ENCODE results near the gene DDX10.
"Not testable (repeated sequence)": the region's sequence is repeated elsewhere in the genome, so short reads cannot be mapped to it uniquely, and the experiment has no call there.

Gene DDX10

GRCh38 chr11:108664730-108665525, at the start of gene DDX10:
Gene DDX10, plus strand, starts transcription at chr11:108665069. Its CDS starts 85 bp downstream, at chr11:108665154.
- peak; percentile 89 for DNase-seq

GRCh38 chr11:108616549-108616948, 48.3 kb upstream of the DDX10 start:
- no peak for DNase-seq

DNA sequence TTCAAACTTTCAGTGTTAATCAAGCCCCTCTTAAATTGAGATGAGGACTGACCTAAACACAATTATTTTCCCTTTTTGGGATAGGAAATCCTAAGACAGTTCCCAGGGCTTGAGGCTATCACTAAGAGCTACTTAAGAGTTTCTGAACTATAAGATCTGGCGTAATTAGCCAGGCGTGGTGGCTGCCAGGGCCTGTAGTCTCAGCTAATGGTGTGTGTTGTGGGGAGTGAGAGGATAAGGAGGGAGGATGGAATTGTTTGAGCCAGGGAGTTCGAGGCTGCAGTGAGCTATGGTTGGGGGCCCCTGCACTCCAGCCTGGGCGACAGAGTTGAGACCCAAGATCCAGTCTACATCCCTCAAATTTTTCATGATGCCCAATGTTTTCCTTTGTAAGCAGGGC, 47.8 kb upstream of the DDX10 start:
- no peak for DNase-seq

DNA sequence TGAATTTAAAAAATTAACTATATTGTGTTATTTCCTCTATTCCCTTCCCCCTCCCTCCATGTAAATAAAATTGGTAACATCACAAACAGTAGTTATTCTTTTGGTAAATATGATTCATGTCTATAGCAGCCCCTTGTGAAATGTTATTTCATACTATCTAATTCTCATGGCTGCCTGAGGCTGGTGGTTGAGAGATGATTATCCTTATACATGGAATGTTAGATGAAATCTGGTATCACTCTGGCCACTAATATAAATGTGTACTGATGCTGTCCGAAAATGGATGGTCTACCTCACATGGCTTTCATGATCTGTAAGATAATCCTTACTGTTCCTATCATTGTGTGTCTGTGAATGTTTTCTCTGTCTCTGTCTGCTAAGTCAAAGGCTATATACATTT, 46.3 kb upstream of the DDX10 start:
- DNase-seq: no peak

DNA sequence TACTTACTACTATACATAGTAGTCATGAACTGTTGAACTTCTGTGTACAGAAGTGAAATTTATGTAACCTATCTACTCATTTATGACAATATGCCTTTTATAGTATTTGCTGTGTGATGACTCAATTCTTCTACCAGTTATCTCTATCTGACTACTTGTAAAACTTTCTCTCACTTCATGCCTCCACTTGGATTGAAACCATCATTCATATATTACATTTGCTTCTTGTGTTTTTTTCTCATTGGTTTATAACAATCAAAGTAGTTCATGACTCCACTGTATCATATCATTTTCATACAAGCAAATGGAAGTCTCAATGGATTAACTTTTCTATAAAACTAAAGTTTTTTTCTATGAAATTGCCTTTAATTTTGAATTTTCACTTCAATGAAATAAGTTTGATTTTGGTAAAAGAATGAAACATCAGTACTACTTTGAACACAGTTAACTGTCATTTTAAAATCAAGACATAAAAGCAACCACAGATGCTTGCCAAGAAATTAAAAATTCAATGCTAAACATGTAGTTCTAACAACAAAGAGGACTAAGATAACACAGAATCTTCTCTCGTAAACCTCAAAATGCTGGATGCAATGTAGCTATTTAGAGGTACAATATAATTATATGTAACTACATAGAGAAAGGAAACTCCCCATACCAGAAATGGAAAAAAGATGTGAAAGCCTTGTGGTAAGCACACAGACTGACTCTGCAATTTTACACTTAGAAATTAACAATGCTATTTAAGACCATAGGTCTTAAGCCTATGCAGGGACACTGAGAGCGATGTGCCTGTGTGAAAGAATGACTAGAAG, 43.7 kb upstream of the DDX10 start:
- DNase-seq: no peak

DNA sequence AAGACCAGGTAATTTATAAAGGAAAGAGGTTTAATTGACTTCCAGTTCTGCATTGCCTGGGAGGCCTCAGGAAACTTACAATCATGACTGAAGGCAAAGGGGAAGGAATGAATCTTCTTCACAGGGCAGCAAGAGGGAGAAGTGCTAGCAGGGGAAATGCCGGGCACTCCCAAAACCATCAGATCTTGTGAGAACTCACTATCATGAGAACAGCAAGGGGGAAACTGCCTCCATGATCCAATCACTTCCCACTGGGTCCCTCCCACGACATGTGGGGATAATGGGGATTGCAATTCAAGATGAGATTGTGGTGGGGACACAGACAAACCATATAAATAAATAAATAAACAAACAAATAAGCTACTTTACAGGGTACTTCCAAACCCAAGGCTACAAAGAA, 42.5 kb upstream of the DDX10 start:
- no peak for DNase-seq

DNA sequence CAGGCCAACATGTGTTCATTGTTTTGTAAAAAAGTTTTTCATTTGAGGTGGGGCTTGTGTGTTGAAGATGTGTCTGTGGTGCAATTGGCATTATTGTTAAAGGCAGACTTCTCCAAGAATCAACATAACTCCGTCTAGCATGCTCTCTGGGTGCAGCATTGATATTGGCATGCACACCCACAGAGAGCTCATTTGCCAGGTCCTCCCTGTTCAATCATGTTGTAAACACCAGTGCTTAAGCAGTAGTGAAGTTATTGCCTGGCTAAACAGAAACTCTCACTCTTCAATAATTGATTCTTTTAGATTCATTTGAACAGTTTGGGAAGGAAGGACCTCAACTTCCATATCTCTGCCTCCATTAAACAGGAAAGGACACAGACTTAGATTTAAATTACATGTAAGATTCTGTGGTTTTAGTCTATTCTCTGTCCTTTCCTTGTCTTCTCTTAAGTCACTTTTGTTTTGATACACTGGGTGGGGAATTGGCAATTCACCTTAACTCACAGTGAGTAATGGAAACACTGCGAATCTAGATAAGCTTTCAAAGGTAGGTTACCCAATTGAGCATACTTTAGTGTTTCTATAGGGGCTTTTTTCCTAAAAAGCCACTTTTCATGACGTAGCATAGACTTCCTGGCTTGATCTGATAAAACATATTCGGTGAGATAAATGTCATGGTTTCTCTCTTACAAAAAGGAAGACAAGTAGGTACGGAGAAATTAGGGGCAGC, 40.5 kb upstream of the DDX10 start:
- DNase-seq: no peak

DNA sequence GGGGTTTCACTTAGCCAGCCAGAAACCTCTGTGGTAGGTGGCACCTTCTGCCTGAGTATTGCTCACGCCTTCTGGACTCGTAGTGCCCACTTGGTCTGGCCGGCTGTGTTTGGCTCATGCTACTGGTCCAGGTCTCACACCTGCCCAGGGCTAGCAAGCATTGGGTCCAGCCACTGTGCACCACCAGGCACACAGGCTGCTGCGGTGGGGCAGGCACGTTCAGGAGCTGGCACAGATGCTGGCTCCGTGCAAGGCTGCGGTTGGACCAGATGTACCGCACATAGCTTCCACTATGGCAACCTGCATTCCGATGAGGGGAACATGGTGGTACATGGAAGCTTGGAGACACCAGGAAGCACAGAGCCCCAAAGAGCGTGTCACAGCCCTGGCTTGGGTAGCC, 36.5 kb upstream of the DDX10 start:
- DNase-seq: no peak

DNA sequence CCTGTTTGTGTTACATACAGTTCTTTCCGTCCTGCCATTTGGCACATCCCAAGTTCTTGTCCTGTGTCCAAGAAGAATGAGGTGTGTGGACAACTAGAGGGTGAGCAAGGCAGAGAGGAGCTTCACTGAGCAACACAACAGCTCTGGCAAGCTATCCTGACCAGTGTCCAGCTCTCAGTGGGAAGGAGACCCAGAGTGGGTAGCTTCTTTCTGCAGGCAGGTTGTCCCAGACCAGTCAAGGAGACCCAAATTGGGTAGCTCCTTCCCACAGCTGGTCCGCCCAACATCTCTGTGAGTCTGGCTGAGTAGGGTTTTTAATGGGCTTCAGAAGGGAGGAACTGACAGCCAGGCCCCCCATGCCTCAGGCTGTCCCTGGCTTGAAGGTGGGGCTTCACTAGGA, 36.1 kb upstream of the DDX10 start:
- DNase-seq: no peak

GRCh38 chr11:108629274-108629673, 35.6 kb upstream of the DDX10 start:
- no peak for DNase-seq

DNA sequence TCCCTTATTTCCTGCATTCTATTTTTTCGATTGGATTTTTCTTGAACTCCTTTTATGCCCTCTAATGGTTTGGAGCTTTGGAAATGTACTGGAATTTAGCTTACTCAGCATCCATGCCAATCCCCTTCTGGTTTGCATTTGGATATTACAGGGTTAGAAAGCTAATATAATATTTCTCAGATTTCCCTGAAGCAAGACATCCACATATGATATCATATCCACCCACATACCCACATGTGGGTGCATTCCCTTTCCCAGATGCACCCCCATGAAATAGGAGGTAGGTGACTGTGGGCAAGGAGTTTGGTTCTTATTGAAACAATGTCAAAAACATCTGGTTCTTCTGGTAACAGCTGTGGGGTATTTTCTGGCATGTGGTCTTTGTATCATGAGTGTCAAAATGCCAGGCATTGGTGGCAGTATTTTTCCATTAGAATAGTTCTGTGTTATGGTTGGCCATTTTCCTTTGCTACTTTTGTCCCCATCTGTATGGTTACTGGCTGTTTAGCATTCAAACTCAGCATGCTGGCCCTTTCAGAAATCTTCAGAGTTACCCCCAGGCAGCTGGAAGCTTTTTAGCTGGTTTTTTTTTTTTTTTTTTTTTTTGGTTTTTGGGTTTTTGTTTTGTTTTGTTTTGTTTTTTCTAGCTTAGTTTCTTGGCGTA, 32.7 kb upstream of the DDX10 start:
- no peak for DNase-seq

DNA sequence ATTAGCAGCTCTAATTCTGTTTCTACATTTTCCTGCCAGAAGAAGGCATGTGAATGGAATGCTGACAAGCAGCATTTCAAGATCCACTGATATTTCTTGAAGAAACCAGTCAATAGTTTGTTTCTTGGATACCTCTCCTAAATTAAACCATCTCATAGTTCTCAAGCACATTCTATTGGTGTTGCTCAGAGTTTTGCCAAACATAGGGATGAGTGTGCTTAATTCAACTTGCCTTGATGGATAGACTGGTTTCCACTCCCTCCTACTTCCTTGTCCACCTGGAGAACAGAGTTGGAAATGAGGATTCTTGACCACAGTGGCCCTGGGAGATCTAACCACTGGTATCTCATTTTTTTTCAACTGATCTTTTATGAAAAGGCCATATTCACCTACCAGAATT, 29.8 kb upstream of the DDX10 start:
- no peak for DNase-seq

DNA sequence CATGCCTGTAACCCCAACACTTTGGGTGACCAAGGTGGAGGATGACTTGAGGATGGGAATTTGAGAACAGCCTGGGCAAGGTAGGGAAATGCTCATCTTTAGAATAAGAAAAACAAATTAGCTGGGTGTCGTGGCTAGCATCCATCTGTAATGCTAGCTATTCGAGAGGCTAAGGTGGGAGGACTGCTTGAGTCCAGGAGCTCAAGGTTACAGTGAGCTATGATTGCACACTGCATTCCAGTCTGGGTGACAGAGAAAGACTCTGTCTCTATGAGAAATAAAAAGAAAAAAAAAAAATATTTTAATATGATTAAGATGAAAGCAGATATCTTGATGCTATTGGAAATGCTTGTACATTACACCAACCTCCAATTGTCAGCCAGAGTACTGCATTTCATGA, 28.6 kb upstream of the DDX10 start:
- DNase-seq: no peak

- no peak for DNase-seq
Observed at GRCh38 chr11:108639146-108639545, 25.7 kb upstream of the DDX10 start.

DNA sequence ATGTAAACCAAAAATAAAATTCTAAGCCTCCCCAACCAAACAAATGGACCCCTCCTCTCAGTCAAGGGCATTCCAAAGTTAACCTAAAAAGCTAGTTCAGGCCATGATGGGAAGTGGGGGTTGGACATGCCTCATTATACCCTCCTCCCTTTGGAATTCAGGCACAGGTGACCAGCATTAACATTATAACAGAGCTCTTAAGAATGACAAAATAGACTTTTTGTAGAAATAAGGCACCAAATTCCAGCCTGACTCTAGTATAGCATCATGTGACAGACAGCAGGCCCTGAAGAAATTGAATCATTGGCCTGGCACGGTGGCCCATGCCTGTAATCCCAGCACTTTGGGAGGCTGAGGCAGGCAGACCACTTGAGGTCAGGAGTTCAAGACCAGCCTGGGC, 23.1 kb upstream of the DDX10 start:
- DNase-seq: not testable (repeated sequence)

DNA sequence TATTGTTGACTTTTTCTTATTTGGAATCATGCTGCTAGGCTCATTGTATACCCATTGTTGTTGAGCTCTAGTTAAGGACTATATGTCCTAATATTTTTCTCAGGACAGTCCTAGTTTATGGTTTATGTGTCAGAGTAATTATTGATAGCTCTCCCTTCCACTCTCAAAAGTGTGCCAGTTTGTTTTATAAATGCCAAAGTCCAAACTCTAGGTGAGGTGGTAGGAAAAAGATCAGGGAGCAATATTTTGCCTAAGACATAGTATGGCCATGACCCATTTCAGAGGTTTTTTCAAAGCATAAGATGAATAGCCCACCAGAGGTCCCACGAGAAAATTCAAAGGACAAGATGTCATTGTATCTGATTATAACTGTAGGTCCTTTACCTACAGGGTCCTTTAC, 20.9 kb upstream of the DDX10 start:
- no peak for DNase-seq

GRCh38 chr11:108645970-108646369, 18.9 kb upstream of the DDX10 start:
- DNase-seq: no peak

GRCh38 chr11:108647387-108647700, 17.5 kb upstream of the DDX10 start:
- no peak for DNase-seq

GRCh38 chr11:108647701-108648527, 17.0 kb upstream of the DDX10 start:
- DNase-seq: peak; percentile 3

DNA sequence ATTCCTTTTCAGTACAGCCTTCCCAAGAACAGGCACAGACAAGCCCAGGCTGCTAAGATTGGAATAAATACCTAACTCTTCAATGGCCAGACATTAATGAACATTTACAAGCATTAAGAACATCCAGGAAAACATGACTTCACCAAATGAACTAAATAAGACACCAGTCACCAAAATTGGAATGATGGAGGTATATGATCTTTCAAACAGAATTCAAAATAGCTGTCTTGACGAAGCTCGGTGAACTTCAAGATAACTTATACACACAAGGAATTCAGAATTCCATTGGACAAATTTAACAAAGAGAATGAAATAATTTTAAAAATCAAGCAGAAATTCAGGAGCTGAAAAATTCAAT, 16.4 kb upstream of the DDX10 start:
- no peak for DNase-seq

- DNase-seq: not testable (repeated sequence)
Observed at GRCh38 chr11:108654100-108654499, 10.8 kb upstream of the DDX10 start.

DNA sequence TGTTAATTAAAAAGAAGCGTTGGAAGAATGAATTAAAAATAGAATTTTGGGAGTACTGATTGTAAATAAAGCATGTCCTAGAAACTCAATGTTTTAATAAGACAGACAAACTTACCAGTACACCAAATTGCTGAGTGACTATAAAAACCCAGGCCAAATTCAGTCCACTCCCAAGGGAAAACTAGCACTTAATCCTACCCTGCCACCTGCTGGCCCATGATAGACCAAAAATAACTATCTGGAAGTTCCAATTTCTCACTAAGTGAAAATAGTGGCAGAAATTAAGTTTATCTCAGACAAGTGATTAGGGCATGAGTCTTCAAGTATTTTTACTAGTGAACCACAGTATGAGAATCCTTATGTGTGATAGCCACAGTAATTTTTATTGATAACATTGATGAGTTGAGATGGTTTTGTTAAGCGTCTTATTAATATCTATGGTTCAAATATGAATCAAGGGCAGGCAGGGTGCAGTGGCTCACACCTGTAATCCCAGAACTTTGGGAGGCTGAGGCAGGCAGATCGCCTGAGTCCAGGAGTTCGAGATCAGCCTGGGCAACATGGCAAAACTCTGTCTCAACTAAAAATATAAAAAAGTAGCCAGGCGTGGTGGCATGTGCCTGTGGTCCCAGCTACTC, 9.8 kb upstream of the DDX10 start:
- DNase-seq: peak; percentile 2

Data from DMS 273 treated with DMSO at 0.1 percent for 48 hours (cell line).